DMS53 (cell line): ENCODE data around the gene PPP2R5D.
"Not testable (repeated sequence)": the region's sequence is repeated elsewhere in the genome, so short reads cannot be mapped to it uniquely, and the experiment has no call there.

Experiments
- DNase-seq: peaks from one replicate; lab custom pipeline; 2025; lab: John Stamatoyannopoulos, UW

PPP2R5D gene

GRCh38 chr6:42993445-42993844 is 9.1 kb downstream of the PPP2R5D start:
- no peak for DNase-seq

- no peak for DNase-seq
Observed at GRCh38 chr6:42996513-42996912, 12.1 kb downstream of the PPP2R5D start.

- DNase-seq, result not testable (repeated sequence)
Observed at GRCh38 chr6:42998205-42998604, 13.8 kb downstream of the PPP2R5D start.

- no peak for DNase-seq
Observed at GRCh38 chr6:43001843-43002242, 17.5 kb downstream of the PPP2R5D start.

GRCh38 chr6:43005844-43006243 is 21.5 kb downstream of the PPP2R5D start:
- no peak for DNase-seq

GRCh38 chr6:43006251-43006650 is 21.9 kb downstream of the PPP2R5D start:
- no peak for DNase-seq

GRCh38 chr6:43007126-43007525 is 22.8 kb downstream of the PPP2R5D start:
- no peak for DNase-seq

- DNase-seq, result peak; percentile 74
Observed at GRCh38 chr6:43009124-43009523, 24.8 kb downstream of the PPP2R5D start.

GRCh38 chr6:43011207-43011606 is 26.8 kb downstream of the PPP2R5D start:
- DNase-seq, result no peak

GRCh38 chr6:43012364-43012763 is 28.0 kb downstream of the PPP2R5D start:
- DNase-seq, result no peak

- peak; percentile 50 for DNase-seq
Observed at GRCh38 chr6:43013097-43013842, 28.9 kb downstream of the PPP2R5D start.

GRCh38 chr6:43013843-43014433 is 29.6 kb downstream of the PPP2R5D start, which contains the start of the genes KLHDC3 and MEA1:
KLHDC3 (plus strand) TSS chr6:43014249; CDS start chr6:43017193, 2,944 bp downstream.
MEA1 (minus strand) TSS chr6:43013946; CDS start chr6:43013813, 133 bp downstream.
- peak; percentile 100 for DNase-seq

GRCh38 chr6:43014434-43014909 is 30.1 kb downstream of the PPP2R5D start:
- peak; percentile 47 for DNase-seq

- no peak for DNase-seq
Observed at GRCh38 chr6:43016176-43016942, 32.0 kb downstream of the PPP2R5D start.

GRCh38 chr6:43016943-43017334 is 32.6 kb downstream of the PPP2R5D start:
- no peak for DNase-seq

GRCh38 chr6:43019152-43019551 is 34.8 kb downstream of the PPP2R5D start:
- no peak for DNase-seq

GRCh38 chr6:43020052-43020705 is 35.8 kb downstream of the PPP2R5D start:
- DNase-seq, result no peak

- peak; percentile 56 for DNase-seq
Observed at GRCh38 chr6:43020847-43021246, 36.5 kb downstream of the PPP2R5D start.

GRCh38 chr6:43021270-43022047 is 37.1 kb downstream of the PPP2R5D start, which contains the start of gene RRP36:
RRP36 (plus strand) TSS chr6:43021623; CDS start chr6:43021655, 32 bp downstream.
- peak; percentile 92 for DNase-seq

GRCh38 chr6:43024436-43024835 is 40.1 kb downstream of the PPP2R5D start:
- no peak for DNase-seq

- DNase-seq, result no peak
Observed at GRCh38 chr6:43026365-43026764, 42.0 kb downstream of the PPP2R5D start.
